GM21381 (cell line): Measurements from ENCODE around the gene CD28.
"Not testable (repeated sequence)": the region's sequence is repeated elsewhere in the genome, so short reads cannot be mapped to it uniquely, and the experiment has no call there.

Experiments
- ATAC-seq: cut with Tn5 transposase; IDR thresholded peaks from one replicate; pipeline ENCODE4 v1.9.1; 2021; ENCODE audit warnings: mild to moderate bottlenecking, moderate library complexity; ENCODE audit not compliant: unreplicated experiment

CD28 gene

GRCh38 chr2:203685789-203686420 lies 20.5 kb upstream of the CD28 start:
- ATAC-seq, result no peak

DNA sequence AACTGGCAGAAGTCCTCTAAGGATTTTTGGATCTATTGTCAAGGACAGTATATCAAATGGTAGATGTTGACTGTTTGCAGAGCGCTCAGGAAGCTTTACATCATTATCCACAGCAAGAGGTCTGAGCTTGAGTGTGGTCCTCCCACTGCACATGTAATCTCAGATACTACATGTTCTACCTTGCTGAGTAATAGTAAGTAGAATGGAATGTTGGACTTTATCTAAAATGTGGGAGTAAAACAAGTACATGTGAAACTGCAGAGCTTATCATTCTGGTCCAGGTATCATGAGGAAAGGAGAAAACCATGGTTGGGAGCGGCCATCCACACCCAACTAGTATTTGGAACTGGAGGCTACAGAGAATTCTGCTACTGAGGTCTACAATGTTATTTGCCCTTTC lies 19.3 kb upstream of the CD28 start:
- no peak for ATAC-seq

- peak; percentile 70 for ATAC-seq
These were observed 17.6 kb upstream of the CD28 start for GRCh38 chr2:203688798-203689197.

- peak; percentile 50 for ATAC-seq
These were observed 16.9 kb upstream of the CD28 start for GRCh38 chr2:203689426-203690116.

DNA sequence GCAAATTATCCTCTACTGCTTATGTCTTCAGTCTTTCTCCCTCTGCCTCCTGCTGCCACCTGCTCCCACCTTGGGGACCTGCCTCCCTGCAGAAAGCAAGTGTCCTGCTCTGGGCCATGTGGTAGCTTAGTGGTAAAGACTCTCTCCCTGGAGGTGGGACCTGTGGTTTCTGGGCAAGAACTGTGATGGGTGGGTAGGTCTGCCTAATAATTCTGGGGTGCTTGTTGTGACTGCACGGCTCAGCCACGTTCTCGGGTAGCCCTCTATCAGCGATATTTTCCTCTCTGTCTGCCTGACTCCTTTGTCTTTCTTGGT lies 16.4 kb upstream of the CD28 start:
- ATAC-seq, result peak; percentile 26

GRCh38 chr2:203690441-203691047 lies 15.9 kb upstream of the CD28 start:
- no peak for ATAC-seq

GRCh38 chr2:203691149-203691548 lies 15.3 kb upstream of the CD28 start:
- ATAC-seq, result no peak

DNA sequence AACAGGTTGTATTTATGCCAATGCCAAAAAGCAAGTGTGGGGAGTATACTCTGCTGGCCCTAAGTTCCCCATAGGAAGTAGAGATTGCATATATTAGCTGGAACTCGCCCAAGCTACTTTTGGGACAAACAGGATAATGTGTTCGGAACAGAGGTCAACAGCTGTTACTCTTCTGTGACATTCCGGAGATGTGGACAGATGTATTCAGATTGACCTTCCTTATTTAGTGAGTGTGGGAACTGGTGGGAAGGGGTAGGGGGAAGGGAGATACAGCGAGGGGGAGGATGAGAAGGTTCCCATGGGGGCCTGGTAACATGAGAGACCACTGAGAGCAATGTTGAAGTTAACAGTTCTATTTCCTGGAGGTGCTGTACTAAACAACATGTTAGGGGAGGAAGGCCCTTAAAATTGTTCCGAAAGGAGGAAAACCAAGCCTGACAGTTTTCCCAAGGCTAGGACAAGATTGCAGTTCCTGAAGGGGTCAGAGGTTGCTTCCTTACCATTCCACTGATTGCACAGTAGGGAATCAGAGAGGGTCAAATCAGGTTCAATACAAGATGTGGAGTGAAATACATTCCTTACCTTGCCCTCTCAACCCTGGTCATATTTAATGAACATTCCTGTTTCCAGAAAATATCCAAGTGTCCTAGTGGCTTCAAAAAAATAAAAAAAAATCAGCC lies 14.3 kb upstream of the CD28 start:
- ATAC-seq, result no peak

DNA sequence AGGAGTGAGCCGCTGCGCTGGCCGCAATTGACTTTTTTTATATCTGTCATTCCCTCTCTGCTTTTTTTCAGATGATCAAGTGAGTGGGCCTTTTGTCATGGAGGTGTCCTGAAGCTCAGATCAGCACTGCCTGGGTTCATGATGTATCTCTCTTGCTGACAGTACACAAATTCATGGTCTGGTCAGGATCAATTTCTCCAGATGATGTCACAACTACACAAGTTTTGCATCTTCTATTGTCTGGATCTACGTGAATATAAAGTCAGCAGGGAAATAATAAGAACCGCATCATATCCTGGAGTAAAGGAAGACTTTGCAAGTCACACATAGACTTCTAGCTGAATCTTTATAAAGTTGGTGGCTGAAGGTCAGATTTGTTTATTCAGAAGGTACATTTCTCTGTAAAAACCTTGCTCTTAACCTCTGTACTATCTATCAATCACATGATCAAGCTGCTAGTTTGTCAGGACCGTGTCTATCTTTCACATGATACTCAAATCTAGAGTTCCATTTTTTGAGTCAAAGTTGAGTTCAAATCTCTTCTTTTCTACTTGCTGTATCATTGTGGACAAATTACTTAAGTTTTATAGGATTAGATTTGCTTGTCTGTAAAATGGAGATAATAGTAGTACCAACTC lies 13.1 kb upstream of the CD28 start:
- no peak for ATAC-seq

GRCh38 chr2:203694191-203694590 lies 12.2 kb upstream of the CD28 start:
- ATAC-seq, result no peak

DNA sequence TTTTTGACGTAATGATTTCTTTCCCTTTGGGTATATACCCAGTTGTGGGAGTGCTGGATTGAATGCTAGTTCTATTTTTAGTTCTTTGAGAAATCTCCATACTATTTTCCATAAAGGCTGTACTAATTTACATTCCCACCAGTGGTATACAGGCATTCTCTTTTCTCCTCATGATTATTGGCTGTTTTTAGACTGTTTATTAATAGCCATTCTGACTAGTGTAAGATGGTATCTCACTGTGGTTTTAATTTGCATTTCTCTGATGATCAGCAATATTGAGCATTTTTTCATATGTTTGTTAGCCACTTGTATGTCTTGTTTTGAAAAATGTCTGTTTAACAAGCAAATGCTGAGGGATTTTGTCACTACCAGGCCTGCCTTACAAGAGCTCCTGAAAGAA lies 9.2 kb upstream of the CD28 start:
- ATAC-seq, result no peak

DNA sequence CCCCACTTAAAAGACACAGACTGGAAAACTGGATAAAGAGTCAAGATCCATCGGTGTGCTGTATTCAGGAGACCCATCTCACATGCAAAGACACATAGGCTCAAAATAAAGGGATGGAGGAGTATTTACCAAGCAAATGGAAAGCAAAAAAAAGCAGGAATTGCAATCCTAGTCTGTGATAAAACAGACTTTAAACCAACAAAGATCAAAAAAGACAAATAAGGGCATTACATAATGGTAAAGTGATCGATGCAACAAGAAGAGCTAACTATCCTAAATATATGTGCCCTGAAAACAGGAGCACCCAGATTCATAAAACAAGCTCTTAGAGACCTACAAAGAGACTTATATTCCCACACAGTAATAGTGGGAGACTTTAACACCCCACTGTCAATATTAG lies 8.7 kb upstream of the CD28 start:
- ATAC-seq, result not testable (repeated sequence)

DNA sequence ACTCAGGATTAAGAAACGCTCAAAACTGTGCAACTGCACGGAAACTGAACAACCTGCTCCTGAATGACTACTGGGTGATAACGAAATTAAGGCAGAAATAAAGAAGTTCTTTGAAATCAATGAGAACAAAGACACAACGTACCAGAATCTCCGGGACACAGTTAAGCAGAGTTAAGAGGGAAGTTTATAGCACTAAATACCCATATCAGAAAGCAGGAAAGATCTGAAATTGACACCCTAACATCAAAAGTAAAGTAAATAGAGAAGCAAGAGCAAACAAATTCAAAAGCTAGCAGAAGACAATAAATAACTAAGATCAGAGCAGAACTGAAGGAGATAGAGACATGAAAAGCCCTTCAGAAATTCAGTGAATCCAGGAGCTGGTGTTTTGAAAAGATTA lies 8.0 kb upstream of the CD28 start:
- not testable (repeated sequence) for ATAC-seq

DNA sequence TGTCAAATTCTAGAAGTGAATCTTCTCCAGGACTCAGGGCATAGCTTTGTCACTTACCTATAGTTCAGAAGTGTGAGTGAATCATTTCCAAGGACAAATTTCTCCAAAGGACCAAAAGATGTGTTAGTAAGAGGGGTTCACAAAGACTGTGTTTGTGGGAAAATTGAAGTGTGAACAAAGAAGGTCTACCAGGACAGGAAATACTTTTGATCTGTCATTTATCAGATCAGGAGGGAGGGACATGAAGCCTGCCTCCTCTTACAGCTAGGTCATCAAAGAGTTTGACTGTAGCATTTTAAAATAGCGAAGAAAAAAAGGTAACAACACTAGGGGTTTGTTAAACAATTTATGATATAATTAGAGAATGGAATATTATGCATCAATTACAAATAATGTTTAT lies 2.0 kb upstream of the CD28 start:
- ATAC-seq, result no peak

GRCh38 chr2:203705178-203705577 lies 1.3 kb upstream of the CD28 start:
- no peak for ATAC-seq

DNA sequence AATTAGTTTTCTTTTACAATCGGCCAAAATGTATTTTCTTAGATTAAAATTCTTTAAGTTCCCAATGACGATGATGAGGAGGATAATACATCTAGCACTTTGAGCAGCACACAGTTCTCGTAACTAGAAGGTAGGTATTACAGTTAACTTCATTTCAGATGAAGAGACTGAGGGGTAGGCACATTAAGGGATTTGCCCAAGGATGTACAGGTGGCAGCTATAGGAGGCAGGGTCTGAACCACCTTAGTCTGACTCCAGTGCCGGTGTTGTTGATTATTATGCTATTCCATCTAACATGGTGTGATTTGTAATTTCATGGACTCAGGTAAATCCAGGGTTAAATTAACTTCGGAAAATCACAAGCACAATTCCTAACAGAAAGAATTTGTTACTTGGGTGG lies 1.1 kb downstream of the CD28 start:
- no peak for ATAC-seq

- ATAC-seq, result no peak
These were observed 2.5 kb downstream of the CD28 start for GRCh38 chr2:203708846-203709396.

DNA sequence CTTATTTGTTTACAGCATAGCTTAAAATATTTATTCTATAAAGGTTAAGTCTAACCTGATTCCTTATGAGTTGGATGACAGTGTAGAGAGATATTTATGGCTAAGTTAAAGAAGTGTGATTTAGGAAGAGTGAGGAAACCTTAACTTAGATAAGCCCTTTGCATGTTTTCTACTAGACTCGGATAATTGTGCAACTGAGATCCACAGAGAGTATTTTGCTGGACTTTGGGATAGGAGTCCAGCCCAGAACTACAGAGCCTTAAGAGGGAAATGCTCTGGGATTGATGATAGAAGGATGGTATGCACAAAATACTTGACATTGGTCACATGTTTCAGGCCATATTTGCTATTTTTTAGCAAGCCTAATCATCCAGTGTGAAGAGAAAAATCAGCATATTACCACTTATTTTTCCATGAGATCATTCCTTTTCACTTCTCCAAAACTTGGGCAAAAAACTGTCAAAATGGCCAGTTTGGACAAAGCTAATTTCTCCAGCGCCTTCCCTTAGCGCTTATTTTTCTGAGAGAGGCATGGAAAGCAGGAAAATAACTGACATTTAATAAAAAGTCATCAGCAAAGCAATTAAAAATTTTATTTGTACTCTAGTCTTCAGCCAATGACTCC lies 3.1 kb downstream of the CD28 start:
- ATAC-seq, result no peak

DNA sequence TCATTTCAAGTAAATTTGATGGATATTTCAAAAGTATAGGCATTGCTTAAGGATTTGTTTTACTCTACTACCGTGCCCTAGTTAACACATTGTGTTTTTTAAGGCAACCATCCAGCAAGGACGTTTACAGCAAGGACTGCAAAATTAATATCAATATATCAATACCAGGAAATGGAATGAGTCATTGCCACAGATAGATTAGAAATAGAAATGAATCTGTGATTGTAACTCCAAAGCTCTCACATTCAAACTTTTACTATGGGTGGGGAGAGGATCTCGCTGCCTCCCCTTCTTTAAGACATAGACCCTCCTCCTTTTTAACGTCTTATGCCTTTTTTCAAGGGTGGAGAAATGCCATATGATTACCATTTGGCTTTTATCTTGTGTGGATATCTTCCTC lies 3.8 kb downstream of the CD28 start:
- no peak for ATAC-seq

DNA sequence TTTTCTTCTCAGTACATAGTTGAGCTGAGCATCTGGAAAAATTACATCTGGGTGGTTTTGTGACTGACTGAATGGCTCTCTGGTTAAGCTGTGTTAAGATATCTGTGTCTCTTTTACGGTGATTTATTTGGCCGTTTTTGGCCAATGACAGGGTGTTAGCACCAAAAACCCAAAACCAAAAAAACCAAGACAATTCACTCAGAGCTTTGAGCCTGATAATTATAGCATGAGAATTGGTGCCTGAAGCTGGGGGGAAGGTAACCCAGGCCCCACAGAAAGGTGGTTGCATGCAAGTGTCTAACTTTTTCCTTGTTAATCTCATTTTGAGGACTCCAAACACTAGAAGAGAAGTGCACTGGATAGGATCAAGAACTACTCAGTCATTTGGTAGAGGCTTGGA lies 4.5 kb downstream of the CD28 start:
- ATAC-seq, result no peak

DNA sequence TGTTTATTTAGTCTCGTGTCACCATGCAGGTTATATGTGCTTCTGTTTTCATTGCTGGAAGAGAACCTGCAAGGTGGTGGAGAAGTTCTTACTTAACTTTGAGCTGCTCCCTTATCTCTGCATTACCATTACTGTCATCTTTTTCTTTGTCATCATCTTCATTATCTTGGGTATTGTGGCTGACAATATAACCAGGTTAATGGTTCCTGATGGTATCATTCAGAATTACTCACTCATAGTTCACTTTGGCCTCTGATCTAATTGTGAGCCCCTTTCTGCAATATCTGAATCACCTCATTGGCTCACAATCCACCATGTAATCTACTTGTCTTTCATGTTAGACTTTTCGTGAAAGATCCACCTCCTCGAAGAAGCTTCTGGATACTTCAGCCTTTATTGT lies 5.0 kb downstream of the CD28 start:
- no peak for ATAC-seq
